A673 (cell line): Measurements from ENCODE around the gene ADRB2. TPM values are rescaled to one million over a fixed set of nuclear protein-coding genes. Genes with fewer than 3 reads are reported as not detected.

Experiments
- BruUV-seq: library from RNA; stranded (reverse); fragments of 400-500 nt; replicated peaks from 2 replicates; lab custom pipeline; 2021; lab: Mats Ljungman, UMichigan
- CTCF ChIA-PET: fragments of 300-600 bp; sonication (Branson Sonifier 250); formaldehyde crosslinking; loops from one replicate; lab custom pipeline; 2022; ENCODE audit warnings: antibody characterized with exemption; lab: Charles Lee
- POLR2A ChIA-PET: fragments of 300-600 bp; sonication (Branson Sonifier 250); formaldehyde crosslinking; loops from one replicate; lab custom pipeline; 2022; ENCODE audit warnings: antibody characterized with exemption; ENCODE audit not compliant: low non-redundant PET; lab: Charles Lee
- DNase-seq: peaks from one replicate; pipeline ENCODE4 v3.0.0-alpha.2; 2015; ENCODE audit warnings: low spot score
- H3K27ac ChIP-seq: fragments of 200-600 bp; sonication (generic); 2 replicates; pipeline ENCODE4 v1.5.1; 2016; ENCODE audit warnings: mixed run types, low read depth, mild to moderate bottlenecking, mixed read lengths, antibody characterized with exemption, low read length; ENCODE audit not compliant: poor library complexity, severe bottlenecking
- H3K27me3 ChIP-seq: fragments of 200-600 bp; sonication (generic); replicated peaks from 2 replicates; pipeline ENCODE4 v1.6.1; 2017; ENCODE audit warnings: mixed run types, low read depth, mild to moderate bottlenecking, mixed read lengths, antibody characterized with exemption, low read length; ENCODE audit not compliant: insufficient read depth, poor library complexity
- H3K36me3 ChIP-seq: fragments of 200-600 bp; sonication (generic); 2 replicates; pipeline ENCODE4 v1.6.1; 2016; ENCODE audit warnings: mixed run types, mild to moderate bottlenecking, mixed read lengths, antibody characterized with exemption, low read length; ENCODE audit not compliant: insufficient read depth, poor library complexity, severe bottlenecking
- H3K4me1 ChIP-seq: fragments of 200-600 bp; sonication (generic); 2 replicates; pipeline ENCODE4 v1.6.1; 2017; ENCODE audit warnings: mixed run types, mild to moderate bottlenecking, mixed read lengths, antibody characterized with exemption, low read length; ENCODE audit not compliant: insufficient read depth, poor library complexity, severe bottlenecking
- H3K4me3 ChIP-seq: fragments of 200-600 bp; sonication (generic); 2 replicates; pipeline ENCODE4 v1.5.1; 2016; ENCODE audit warnings: low read depth, mixed run types, mild to moderate bottlenecking, mixed read lengths, low read length; ENCODE audit not compliant: poor library complexity, severe bottlenecking
- H3K9me3 ChIP-seq: fragments of 200-600 bp; sonication (generic); 2 replicates; pipeline ENCODE4 v1.6.1; 2016; ENCODE audit warnings: mixed run types, low read depth, mild to moderate bottlenecking, mixed read lengths, antibody characterized with exemption, low read length; ENCODE audit not compliant: poor library complexity, severe bottlenecking
- CTCF ChIP-seq: fragments of 300-800, 200-600 bp; sonication (generic); conservative IDR thresholded peaks from 2 replicates; pipeline ENCODE4 v1.5.1; 2017; ENCODE audit warnings: low read depth, mild to moderate bottlenecking, antibody characterized with exemption, low read length, moderate library complexity, mixed read lengths
- EZH2 ChIP-seq: fragments of 200-600 bp; sonication (generic); IDR thresholded peaks from 2 replicates; pipeline ENCODE4 v1.6.1; 2017; ENCODE audit warnings: borderline replicate concordance, low read depth, mild to moderate bottlenecking, mixed read lengths, antibody characterized with exemption, low read length; ENCODE audit not compliant: poor library complexity, severe bottlenecking
- intact Hi-C: fragments of 100-400 bp; cut with micrococcal nuclease; formaldehyde crosslinking; loops from one replicate; pipeline ENCODE4 v1.10.0; 2022; ENCODE audit not compliant: unreplicated experiment
- total RNA-seq: library from RNA; stranded (reverse); gene quantifications from 2 replicates; pipeline ENCODE4 v1.2.3, GENCODE V29; 2021

The ADRB2 gene
- total RNA-seq, 1 experiment from 2014 or later = not detected

GRCh38 chr5:148853868-148854267 lies 27.5 kb downstream of the ADRB2 start:
- ChIA-PET CTCF (no interaction called here), POLR2A (no interaction called here)
- Histone ChIP-seq H3K27me3 (peaks cover 23% of the 10 kb centered on the region), H3K4me3 (no peak overlapping the region), H3K27ac (no peak overlapping the region), H3K4me1 (no peaks in the 10 kb centered on the region), H3K9me3 (no peaks in the 10 kb centered on the region), H3K36me3 (no peaks in the 10 kb centered on the region)
- intact Hi-C loops = no loop called here
- no peak for DNase-seq
- no TSS peak for BruUV-seq
- TF ChIP-seq CTCF (no peak), EZH2 (no peak)

DNA sequence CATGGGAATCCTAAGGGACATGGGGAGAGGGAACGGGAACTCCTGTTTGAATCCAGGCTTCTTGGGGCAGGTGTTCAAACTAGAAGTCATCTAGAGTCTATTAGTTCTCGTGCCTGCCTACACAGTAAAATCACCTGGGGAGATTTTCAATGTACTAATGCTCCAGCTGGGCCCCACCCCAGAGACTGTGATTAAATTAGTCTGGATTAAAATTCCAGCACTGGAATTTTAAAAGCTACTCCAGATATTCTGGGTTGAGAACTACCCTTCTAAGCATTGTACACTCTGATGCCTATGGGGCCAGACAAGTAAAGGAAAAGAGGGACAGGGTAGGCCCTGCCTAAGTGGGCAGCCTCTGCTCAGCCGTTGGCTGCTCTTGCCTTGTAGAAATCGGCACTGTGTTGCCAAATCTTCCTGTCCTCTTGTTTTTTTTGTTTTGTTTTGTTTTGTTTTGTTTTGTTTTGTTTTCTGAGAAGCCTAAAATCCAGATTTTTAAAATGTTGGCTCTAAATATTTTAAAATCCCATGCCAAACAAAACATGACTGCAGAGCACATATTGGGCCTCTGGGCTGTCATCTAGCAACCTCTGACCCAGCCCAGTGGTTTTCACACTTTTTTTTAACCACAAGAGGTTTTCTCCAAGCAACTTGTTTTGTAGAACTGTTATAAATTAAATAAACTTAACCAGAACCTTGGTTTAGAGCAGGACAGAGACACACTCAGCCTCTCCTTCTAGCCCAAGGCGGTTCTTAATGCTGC lies 29.0 kb downstream of the ADRB2 start:
- Histone ChIP-seq H3K9me3 (no peaks in the 10 kb centered on the region), H3K4me3 (no peak overlapping the region), H3K4me1 (no peaks in the 10 kb centered on the region), H3K27me3 (peaks cover 26% of the 10 kb centered on the region), H3K27ac (no peak overlapping the region), H3K36me3 (no peaks in the 10 kb centered on the region)
- POLR2A ChIA-PET = no interaction called here
- intact Hi-C loops = no loop called here
- TF ChIP-seq EZH2 (no peak), CTCF (no peak)
- CTCF ChIA-PET = no interaction called here
- no TSS peak for BruUV-seq
- DNase-seq = no peak

DNA sequence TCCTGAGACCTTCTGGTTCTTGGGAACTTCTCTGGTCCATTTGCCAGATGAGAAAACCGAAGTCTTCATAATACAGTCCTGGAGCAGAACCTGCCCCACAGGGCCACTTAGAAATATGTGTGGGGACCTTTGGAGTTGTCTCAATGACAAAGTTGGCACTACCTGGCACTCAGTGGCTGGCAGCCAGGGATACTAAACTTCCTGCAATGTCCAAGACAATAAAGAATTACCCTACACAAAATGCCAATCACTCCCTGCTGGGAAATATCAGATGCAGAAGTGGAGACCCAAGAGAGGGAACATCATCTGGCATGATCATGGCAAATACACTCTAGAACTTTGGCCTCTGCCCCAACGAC lies 29.6 kb downstream of the ADRB2 start:
- peaks cover 21% of the 10 kb centered on the region for H3K27me3 ChIP-seq
- no peak overlapping the region for H3K4me3 ChIP-seq
- ChIA-PET CTCF (no interaction called here), POLR2A (no interaction called here)
- H3K4me1 ChIP-seq = no peaks in the 10 kb centered on the region
- no peak overlapping the region for H3K27ac ChIP-seq
- BruUV-seq = no TSS peak
- no peaks in the 10 kb centered on the region for H3K36me3 ChIP-seq
- TF ChIP-seq CTCF = no peak
- TF ChIP-seq EZH2 = no peak
- no peak for DNase-seq
- intact Hi-C loops = no loop called here
- no peaks in the 10 kb centered on the region for H3K9me3 ChIP-seq
